ENCODE data around the gene IFT22.

Gene IFT22

GRCh38 chr7:101294832-101295121, 26.8 kb downstream of the IFT22 start (continued):
- TF ChIP-seq MEIS1 (CRISPR knock-in tag; IDR thresholded peaks at IDR 0.05; ENCODE audit: borderline replicate concordance): no peak
- no peak for TF ChIP-seq IKZF3 (tag by site-specific recombination; IDR thresholded peaks at IDR 0.05)
- TF ChIP-seq REPIN1 (tag by site-specific recombination; IDR thresholded peaks at IDR 0.05; ENCODE audit: low read depth): no peak
- TF ChIP-seq ZNF768 (tag by site-specific recombination; IDR thresholded peaks at IDR 0.05): no peak
- no peak for TF ChIP-seq INSM2 (tag by site-specific recombination; IDR thresholded peaks at IDR 0.05)
- TF ChIP-seq PATZ1 (tag by site-specific recombination; IDR thresholded peaks at IDR 0.05): no peak
- no peak for TF ChIP-seq ZNF148 (tag by site-specific recombination; IDR thresholded peaks at IDR 0.05; ENCODE audit: borderline replicate concordance)
- TF ChIP-seq MYNN (tag by site-specific recombination; IDR thresholded peaks at IDR 0.05; ENCODE audit: borderline replicate concordance): no peak
- TF ChIP-seq ZNF692 (tag by site-specific recombination; IDR thresholded peaks at IDR 0.05): no peak
- TF ChIP-seq ZSCAN4 (tag by site-specific recombination; IDR thresholded peaks at IDR 0.05): no peak
- TF ChIP-seq KLF17 (tag by site-specific recombination; IDR thresholded peaks at IDR 0.05): no peak
- TF ChIP-seq RBAK (tag by site-specific recombination; IDR thresholded peaks at IDR 0.05): no peak
- TF ChIP-seq GFI1B (tag by site-specific recombination; IDR thresholded peaks at IDR 0.05): no peak
- TF ChIP-seq ZSCAN23 (tag by site-specific recombination; IDR thresholded peaks at IDR 0.05): no peak
- no peak for TF ChIP-seq ZNF266 (tag by site-specific recombination; IDR thresholded peaks at IDR 0.05; ENCODE audit: low read depth)
- TF ChIP-seq ZNF555 (tag by site-specific recombination; conservative IDR thresholded peaks at IDR 0.05): no peak
